GM21619 (cell line): ENCODE data around the gene NATD1.

Experiments
- ATAC-seq: cut with Tn5 transposase; IDR thresholded peaks from one replicate; pipeline ENCODE4 v1.9.1; 2021; ENCODE audit not compliant: unreplicated experiment

Gene NATD1

DNA sequence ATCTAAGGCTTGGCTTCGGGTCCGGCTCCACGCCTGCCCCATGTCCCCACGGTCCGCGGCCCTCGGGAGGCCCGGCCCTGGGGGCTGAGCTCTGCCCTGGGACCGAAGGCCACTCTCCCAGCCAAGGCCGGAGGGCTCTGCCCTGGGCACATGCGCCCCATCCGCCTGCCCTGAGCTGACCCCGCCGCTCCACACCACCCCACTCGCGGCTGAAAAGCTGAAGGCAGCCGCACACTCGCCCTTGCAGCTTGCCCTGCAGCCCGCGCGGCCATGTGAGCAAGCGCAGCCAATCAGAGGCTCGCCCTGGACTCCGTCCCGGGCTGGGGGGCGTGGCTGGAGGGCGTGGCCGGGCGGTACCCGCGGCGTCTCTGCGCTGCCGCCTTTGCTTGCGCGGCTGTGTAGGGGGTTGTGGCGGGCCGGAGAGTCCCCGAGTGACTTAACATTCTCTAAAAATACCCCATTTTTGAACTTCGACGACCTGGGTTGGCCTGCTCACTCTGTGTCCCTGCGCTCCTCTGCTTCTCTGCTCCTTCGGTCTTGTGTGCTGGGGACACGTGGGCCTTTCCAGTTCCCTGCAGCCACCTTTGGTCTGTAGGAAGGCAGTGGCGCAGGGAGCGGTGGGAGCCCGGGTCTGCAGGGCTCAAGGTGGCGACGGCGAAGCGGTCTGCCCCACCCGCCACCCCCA lies 22.5 kb upstream of the NATD1 start:
- ATAC-seq, result peak; percentile 95

DNA sequence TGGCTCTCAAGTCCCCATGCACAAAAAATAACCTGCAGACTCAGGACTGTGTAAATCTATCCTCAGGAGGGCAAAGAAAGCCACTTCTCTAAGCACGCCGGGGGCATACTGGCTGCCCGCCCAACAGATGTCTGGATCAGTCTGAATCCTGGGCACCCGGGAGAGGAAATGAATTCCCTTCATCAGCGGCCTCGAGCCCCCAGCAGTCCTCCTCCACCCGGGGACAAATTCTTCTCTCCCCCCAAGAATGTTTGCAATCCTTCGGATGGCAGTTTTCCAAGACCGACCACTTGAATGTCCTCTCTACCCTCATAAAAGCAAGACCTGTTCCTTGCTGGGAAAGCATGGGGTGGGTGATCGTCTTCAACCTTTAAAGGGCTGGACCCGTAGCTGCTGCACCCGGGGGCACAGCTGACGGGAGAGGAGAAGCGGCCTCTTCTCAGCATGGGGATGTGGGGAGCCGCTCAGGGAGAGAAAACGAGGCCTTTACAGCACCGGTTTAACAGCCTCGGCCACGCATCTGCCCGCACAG lies 21.9 kb upstream of the NATD1 start:
- no peak for ATAC-seq

DNA sequence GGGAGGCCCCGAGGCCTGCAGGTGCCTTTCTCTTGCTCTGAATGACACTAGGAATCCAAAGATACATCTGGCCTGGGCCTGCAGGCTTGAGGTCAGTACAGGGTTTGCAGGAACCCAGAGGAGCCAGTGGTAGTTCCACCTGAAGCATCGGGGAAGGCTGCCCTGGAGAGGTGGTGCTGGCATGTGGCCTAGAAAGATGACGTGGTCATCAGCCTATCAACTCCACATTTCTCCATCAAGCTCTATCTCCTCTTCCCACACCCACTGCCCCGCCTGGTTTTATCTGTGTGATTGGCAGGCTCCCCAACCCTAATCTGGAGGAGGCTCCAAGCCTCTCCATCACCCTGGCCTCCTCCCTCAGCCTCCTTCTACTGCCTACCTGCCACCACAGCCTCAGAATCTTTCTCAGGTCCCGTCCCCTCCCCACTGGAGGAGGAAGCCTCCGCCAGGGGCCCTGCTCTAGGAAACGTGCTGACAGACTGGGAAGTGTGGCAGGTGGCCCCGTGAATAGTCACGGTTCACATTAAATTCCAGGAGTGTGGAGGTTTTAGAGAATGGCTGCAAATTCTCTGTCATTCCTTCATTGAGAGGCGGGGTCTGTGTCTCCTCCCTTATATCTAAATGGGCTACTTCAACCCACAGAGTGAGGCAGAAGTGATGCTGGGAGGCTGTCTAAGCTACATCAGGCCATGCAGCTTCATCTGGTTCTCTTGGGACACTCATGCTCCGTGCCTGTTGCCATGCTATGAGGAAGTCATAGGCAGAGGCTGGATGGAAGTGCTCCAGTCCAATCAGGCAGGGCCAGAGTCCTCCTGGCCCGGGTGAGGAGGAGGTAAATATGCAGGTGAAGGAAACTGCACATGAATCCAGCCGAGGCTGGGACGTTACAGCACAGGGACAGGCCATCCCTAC lies 19.9 kb upstream of the NATD1 start:
- no peak for ATAC-seq

DNA sequence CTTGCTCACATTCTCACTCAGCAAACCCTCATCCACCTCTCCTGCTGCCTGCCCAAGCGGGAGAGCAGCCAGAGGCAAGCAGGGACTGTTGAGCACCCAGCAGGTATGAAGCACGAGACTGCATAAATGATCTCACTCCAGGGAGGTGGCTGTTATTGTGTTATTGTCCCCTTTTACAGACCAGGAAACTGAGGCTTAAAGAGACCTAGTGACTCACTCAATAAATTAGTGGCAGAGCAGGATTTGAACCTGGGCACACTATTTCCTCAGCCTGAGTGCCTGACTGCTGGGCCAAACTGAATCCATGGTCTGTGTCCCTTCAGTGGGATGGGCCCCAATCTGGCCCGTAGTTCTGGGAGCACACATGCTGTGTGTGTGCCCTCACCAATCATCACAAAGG lies 19.0 kb upstream of the NATD1 start:
- ATAC-seq, result no peak

DNA sequence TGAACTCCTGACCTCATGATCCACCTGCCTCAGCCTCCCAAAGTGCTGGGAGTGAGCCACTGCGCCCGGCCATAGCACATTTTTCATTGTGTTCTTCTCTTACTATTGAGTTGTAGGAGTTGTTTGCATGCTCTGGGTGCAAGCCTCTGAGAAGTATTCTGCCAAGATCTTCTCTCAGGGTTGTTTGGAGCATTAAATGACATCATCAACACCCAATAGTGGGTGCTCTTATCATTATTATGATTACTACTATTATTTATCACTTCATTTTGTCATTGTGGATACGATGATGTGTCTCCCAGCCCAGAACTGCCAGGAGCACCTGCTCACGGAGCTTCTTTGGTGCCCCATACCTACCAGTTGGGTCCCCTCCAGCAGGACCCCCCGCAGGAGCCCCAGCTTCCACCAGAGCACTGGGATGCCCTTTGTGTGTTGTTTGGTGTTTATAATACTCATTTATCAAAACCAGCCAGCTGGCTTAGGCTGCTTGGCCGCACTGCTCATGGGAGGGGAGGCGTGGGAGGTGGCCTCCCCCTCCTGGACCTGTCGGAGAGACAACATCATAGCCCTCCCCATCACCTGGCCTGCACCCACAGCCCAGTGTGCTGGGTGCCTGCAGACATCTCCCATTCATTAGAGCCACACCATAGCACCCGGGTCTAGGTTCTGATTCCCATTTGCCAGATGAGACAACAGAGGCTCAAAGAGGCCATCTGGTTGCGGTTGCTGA lies 18.4 kb upstream of the NATD1 start:
- no peak for ATAC-seq

DNA sequence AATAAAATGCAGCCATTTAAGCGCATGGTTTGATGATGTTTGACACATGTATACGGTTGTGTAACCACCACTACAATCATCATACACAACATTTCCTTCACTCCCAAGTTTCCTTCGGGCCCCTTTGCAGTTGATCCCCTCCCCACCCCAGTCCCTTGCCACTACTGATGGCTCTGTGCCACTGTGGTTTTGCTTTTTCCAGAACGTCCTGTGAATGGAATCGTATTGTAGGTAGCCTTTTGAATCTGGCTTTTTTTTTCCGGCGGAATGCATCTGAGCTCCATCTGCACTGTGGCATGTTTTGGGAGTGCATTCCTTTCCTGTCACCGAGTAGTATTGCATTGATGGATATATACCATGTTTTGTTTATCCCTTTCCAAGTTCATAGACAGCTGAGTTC lies 16.2 kb upstream of the NATD1 start:
- ATAC-seq, result no peak

DNA sequence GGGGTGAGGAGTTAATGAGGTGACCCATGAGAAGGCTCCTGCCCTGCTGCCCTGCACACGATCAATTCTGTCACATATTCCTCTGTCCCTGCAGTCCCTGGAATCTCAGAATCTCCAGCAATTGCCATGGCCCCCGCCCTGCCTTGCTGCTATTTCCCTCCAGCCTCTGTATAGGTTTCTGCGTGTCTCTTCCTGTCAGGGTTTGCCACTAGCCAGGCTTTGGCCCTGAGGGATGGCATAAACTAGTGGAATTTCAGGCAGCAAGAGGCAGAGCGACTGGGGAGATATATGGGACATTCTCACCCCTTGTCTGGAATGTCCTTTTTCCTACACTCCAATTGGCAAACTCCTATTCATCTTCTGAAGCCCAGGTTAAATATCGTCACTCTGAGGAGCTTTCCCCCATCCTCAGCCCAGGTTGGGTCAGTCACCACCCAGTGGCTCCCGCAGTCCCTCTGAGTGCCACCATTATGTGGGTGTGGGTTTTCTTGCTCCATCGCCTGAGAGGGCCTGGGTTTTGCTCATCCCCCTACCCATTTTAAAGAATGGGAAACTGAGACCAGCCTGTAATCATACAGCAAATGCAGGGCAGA lies 15.5 kb upstream of the NATD1 start:
- no peak for ATAC-seq

DNA sequence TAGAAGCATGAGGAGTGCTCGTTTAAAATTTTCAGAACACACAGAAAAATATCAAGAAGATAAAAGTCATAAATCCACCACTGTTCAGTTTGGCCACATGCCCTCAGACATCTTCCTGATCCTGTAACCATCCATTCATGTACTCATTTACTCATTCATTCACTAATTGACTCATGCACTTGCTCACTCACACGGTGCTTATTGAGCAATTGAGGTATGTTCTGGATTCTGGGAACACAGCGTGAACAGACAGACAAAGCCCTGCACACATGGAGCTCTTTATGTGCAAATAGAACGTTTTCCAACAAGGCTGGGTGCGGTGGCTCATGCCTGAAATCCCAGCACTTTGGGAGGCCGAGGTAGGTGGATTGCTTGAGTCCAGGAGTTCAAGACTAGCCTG lies 10.2 kb upstream of the NATD1 start:
- ATAC-seq, result no peak

DNA sequence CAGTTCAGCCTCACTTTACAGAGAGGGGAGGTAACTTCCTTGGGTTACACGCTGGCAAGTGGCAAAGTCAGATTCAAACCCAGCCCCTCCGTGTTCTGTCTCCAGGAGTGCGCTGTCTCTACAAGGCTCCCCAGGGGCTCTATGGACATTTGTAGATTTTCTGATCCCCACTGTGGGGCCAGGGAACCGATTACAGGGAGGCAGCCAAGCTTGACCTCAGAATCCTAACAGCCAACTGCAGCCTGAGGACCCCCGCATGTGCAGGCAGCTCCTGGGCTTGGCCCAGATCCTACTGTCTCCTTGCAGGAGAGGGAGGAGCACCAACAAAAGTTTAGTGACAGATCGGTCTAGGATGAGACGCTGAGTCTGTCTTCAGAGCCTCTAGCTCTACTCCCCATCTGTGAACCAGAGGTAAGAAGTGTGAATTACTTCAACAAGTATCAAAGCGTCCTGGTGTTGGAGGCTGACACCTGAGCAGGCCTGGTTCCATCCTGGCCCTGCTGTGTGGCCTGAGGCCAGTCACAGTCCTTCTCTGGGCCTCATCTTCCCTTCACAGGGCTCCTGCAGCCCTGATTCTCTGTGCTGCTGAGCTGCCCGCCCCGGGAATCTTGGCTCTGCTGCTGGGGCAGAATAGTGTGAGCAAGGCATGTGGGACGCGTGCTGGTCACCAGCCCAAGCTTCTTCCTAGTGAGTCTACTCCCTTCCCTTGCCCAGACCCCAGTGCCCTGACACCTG lies 9.2 kb upstream of the NATD1 start:
- ATAC-seq, result no peak

DNA sequence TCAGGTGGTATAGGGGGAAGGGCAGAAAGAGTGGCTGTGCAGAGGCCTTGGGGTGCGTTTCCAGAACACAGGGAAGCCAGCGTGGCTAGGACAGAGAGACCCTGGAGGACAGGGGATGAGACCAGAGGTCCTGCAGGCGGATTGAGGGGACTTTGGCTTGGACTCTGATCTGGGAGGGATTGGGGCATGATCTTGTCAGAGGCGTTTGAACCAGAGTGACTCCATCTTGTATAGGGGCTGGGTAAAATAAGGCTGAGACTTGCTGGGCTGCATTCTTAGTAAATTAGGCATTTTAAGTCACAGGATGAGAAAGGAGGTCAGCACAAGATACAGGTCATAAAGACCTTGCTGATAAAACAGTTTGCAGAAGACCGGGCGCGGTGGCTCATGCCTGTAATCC lies 5.4 kb upstream of the NATD1 start:
- ATAC-seq, result no peak

DNA sequence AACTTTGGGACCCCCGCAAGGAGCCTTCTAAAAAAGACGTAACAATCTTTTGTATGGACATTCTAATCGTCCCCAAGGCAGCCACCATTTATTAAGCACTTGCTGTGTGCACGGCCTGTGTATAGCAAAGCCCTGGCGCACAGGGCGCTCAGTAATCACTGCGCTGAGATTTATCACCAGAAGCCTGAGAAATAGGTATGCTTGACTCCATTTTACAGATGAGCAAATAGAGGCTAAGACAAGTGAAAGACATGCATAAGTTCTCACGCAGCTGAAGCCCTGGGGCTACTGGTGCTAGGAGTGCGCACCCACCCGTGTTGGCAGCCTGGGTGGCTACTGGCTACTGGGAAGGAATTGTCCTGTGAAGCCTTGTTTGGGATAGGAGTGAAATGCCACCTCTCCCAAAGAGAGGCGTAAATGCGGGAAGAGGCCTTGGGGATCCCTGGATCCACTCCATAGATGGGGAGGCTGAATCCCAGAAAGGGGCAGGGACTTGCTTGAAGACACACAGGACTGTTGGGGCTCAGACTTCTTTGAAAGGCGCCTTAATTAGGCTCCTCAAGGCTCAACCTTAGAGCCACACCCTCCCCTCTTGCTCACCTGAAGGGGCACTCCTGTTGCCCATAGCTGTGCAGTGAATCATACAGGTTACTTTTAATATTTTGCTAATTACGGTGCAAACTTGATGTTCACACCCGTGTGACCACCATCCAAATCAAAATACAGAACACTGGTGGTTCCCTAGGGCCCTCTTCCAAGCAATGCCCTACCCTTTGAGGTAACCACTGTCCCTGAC lies 634 bp upstream of the NATD1 start:
- ATAC-seq, result peak; percentile 7

DNA sequence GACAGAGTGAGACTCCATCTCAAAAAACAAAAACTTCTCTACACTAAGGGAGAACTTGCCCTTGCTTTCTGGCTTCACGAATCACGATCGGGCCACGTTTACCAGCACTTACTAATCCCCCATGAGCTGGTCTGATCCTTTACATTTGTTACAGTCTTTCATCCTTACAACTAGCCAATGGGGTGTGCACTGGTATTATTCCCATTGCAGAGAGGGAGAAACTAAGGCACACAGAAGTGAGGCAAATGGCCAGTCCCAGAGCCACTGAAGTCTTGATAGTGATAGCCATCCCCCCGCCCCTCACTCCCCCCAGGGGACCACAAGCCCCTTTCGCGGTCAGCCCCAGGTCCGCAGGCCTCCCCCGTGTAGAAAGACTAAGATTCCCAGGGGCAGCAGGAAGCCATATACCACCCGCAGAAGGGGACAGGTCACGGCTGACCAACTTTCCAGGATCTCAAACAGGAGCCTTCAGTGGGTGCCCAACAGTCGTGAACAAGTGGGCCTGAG lies 868 bp downstream of the NATD1 start:
- ATAC-seq, result no peak

DNA sequence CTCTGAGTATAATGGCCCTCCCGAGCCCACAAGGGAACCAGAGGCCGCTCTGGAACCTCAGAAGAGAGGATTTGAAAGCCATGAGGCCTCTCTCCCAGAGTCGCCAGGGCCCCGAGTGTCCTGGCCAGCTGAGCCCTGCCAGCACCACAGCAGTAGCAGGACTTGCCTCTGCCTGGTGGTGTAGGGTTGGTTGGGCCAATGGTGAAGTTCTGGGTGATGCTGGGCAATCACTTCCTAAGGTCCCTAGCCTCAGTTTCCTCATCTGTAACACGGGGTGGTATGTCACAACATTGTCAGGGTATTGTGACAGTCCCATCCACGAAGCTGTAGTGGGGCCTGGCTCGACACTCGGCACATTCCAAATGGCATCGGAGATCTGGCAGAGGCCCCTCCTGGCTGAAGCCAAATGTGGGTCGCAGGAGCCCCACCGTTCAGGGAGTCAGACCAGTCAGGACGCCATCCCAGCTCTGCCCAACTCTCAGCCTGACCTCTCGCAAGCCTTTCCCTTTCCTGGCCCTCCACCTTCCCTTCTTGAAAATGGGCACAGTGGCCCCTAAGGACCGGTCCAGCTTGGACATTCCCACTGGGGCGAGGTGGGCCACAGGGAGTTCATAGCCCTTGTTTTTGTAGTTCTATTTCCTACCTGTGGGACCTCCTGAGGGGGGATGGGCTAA lies 1.7 kb downstream of the NATD1 start:
- ATAC-seq, result no peak

DNA sequence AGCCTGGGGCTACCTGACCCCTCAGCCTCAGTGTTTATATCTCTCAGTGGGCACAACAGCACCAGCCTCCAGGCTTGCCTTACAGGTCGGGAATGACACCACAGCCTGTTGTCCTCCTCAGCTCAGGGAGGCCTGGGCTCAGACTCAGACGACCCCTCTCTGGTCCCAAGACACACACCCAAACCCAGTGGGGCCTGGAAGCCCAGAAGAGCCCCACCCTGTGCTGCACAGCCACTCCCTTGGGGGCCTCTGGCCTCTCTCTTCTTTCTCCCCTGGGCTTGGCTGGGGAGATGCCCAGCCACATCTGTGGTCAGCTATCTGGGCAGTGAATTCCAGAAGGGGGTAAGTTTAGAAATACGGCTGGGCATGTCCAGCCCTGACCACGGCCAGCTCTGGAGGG lies 2.4 kb downstream of the NATD1 start:
- ATAC-seq, result no peak

DNA sequence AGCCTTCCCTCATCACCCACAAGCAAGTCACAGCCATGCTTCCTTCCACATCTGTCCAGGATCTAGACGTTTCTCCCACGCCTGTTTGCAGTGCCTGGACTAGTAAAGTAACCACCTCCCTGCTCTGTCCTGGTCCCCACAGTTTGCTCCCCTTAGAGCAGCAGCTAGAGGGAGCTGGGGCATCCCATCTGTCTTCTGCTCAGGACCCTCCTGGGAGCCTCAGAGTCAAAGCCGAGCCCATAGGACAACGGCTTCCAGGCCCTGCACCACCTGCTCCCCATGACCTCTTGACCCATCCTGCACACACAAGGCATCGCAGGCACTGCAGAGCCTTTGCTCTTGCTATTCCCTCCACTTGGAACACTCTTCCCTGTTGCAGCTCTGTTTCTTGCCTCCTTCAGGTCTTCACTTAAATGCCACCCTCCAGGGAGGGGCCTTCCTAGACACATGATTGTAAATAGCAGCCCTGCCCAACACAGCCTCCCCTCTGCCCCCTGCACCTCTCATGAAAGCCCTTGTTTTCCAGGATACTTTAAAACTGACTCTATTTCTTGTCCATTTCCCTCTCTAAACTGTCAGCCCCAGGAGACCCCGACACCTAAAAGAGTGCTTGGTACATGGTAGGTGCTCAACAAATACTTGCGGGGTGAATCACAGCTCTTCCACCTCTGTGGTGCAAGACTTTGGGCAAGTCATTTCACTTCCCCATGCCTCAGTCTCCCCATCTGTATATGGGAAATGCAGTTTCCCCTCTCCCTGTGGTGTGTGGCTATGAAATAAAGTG lies 3.1 kb downstream of the NATD1 start:
- ATAC-seq, result no peak

DNA sequence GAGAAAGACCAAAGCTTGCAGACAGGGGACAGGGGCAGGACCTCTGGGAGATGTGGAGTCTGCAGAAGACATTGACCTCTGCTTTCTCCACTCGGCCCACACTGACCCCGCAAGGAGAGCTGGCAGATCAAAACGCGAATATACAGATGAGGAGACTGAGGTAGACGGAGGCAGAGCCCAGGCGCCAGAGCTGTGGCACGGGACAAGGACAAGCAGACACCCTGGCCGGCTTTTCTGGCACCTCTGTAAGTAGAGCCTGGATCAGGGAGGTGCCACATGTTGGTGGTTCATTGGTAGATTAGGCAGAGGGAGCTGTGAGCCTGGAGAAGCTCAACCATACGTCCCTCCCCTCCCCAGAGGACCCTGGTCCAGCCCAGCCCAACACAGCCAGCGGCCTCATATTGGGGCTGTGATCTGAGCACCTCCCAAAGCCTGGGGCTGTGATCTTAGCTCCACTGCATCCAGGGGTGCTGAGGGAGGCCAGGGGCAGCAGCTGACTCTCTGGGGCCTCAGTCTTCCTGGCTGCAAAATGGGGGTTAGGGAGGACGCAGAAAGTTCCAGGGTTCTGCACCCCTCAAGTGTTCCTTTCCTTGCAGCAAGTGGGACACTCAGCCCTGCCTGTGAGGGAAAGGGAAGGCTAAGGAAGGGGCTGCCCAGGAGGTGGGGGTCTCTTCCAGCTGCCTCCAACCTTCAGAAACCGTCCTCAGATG lies 4.0 kb downstream of the NATD1 start:
- no peak for ATAC-seq

DNA sequence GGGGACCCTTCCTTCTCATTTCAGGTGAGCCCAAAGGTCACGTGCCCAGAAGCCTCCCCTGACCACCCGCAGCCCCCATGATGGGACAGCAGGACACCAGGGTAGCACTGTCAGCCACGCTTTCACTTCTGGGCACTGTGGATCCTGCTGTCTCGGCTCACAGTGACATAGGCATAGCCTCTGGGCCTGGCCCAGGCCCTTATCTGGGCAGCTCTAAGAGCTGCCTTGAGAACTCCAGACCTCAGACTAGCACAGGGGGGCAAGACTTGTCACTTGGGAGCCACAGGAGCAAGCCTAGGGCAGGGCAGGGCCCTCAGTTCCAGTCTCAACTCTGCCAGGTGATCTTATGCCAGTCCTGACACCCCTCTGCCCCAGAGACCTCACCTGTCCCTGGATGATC lies 4.7 kb downstream of the NATD1 start:
- no peak for ATAC-seq
